HL-60 (cell line): ENCODE measurements around the gene GRK1.
"Not testable (repeated sequence)": the region's sequence is repeated elsewhere in the genome, so short reads cannot be mapped to it uniquely, and the experiment has no call there.

Experiments used
- GABPA ChIP-seq: IDR thresholded peaks from 2 replicates; pipeline ENCODE4 v1.6.1; 2012; ENCODE audit warnings: low read depth
- POLR2AphosphoS5 ChIP-seq: IDR thresholded peaks from 2 replicates; pipeline ENCODE4 v1.6.1; 2012; ENCODE audit warnings: low read depth
- TF ChIP-seq, protein P1 (sequence below): IDR thresholded peaks from one replicate; pipeline ENCODE4 v1.5.1; 2011; ENCODE audit warnings: low read length, control low read depth, inconsistent platforms; ENCODE audit not compliant: insufficient read depth
- TF ChIP-seq, protein P2 (sequence below): IDR thresholded peaks from 2 replicates; pipeline ENCODE4 v1.6.1; 2012; ENCODE audit warnings: low read depth; ENCODE audit not compliant: insufficient replicate concordance

DNA sequence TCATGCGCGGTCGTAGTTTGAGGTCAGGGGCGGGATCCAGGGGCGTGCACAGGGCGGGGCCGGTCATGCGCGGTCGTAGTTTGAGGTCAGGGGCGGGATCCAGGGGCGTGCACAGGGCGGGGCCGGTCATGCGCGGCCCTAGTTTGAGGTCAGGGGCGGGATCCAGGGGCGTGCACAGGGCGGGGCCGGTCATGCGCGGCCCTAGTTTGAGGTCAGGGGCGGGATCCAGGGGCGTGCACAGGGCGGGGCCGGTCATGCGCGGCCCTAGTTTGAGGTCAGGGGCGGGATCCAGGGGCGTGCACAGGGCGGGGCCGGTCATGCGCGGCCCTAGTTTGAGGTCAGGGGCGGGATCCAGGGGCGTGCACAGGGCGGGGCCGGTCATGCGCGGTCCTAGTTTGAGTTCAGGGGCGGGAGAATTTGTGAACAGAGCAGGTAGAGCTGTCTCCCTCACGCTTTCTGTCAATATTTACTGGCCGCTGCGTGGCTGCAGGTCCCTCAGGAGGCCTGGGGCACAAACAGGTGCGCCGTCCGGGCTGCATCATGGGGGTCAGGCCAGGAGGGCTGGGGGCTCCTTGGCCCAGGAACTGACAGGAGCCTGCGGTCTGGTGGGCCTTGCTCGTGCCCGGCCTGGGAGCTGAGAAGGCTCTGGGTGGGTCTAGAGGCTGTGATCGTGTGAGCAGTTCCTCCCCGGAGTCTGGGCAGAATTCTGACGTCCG, 59.2 kb downstream of the GRK1 start:
- TF ChIP-seq, protein P1, sequence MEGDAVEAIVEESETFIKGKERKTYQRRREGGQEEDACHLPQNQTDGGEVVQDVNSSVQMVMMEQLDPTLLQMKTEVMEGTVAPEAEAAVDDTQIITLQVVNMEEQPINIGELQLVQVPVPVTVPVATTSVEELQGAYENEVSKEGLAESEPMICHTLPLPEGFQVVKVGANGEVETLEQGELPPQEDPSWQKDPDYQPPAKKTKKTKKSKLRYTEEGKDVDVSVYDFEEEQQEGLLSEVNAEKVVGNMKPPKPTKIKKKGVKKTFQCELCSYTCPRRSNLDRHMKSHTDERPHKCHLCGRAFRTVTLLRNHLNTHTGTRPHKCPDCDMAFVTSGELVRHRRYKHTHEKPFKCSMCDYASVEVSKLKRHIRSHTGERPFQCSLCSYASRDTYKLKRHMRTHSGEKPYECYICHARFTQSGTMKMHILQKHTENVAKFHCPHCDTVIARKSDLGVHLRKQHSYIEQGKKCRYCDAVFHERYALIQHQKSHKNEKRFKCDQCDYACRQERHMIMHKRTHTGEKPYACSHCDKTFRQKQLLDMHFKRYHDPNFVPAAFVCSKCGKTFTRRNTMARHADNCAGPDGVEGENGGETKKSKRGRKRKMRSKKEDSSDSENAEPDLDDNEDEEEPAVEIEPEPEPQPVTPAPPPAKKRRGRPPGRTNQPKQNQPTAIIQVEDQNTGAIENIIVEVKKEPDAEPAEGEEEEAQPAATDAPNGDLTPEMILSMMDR = not testable (repeated sequence)
- TF ChIP-seq POLR2AphosphoS5, GABPA: not testable (repeated sequence)
- TF ChIP-seq, protein P2, sequence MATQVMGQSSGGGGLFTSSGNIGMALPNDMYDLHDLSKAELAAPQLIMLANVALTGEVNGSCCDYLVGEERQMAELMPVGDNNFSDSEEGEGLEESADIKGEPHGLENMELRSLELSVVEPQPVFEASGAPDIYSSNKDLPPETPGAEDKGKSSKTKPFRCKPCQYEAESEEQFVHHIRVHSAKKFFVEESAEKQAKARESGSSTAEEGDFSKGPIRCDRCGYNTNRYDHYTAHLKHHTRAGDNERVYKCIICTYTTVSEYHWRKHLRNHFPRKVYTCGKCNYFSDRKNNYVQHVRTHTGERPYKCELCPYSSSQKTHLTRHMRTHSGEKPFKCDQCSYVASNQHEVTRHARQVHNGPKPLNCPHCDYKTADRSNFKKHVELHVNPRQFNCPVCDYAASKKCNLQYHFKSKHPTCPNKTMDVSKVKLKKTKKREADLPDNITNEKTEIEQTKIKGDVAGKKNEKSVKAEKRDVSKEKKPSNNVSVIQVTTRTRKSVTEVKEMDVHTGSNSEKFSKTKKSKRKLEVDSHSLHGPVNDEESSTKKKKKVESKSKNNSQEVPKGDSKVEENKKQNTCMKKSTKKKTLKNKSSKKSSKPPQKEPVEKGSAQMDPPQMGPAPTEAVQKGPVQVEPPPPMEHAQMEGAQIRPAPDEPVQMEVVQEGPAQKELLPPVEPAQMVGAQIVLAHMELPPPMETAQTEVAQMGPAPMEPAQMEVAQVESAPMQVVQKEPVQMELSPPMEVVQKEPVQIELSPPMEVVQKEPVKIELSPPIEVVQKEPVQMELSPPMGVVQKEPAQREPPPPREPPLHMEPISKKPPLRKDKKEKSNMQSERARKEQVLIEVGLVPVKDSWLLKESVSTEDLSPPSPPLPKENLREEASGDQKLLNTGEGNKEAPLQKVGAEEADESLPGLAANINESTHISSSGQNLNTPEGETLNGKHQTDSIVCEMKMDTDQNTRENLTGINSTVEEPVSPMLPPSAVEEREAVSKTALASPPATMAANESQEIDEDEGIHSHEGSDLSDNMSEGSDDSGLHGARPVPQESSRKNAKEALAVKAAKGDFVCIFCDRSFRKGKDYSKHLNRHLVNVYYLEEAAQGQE = not testable (repeated sequence)
